Mammary epithelial cell (primary cell): ENCODE data around the gene MPV17.

ENCODE experiments used
- EZH2 ChIP-seq: IDR thresholded peaks from 2 replicates; pipeline ENCODE4 v1.6.1; 2012; ENCODE audit warnings: low read length, inconsistent platforms, borderline replicate concordance
- TF ChIP-seq, protein P1 (sequence below), 2 donors: IDR thresholded peaks in 1 of 2; conservative IDR thresholded peaks in 1 of 2; 2 replicates each; pipeline ENCODE4 v1.5.1; 2011 to 2012; ENCODE audit warnings: inconsistent platforms in 2 of 2, low read length in 2 of 2, mild to moderate bottlenecking in 2 of 2, control low read depth in 1 of 2, low read depth in 1 of 2; ENCODE audit not compliant: insufficient read depth in 1 of 2; ENCODE audit errors: extremely low read depth in 1 of 2

DNA sequence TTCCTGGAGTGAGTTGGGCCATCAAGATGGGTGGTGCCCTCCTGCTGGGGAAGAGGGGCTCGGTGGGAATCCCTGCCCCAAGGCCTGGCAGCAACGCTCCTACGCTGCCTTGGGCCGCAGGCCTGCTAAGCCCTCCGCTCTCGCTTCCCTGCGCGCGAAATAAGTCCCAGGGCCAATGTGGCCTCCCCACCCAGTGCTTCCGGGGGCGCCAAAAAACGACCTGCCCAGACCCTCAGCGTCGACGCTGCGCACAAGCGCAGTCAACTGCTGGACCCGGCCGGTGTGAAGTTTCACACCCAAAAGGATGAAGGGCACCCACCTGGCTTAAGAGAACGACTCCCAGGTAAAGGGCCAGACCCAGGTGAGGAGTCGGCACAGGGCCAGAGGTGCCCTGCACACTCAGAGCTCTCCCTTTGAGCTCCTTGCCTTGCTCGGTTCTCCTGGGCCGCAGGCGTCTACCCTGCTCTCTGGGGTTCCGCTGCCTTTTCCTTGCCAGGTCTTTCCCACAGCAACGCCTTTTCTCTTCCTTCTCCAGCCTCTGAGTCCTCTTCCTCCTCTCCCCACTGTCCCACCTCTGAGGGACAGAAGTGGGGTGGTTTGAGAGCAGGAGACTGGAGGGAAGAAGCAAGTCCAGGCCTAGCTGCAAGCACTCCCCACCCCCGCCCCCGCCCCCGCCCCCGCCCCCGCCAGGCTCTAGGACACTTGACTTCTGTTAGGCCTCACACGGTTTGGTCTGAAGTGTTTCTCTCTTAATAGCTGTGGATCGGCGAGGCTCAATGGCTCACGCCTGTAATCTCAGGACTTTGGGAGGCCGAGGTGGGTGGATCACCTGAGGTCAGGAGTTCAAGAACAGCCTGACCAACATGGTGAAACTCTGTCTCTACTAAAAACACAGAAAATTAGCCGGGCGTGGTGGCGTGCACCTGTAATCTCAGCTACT lies 47.4 kb downstream of the MPV17 start, which contains the start of gene DNAJC5G:
- TF ChIP-seq, protein P1, sequence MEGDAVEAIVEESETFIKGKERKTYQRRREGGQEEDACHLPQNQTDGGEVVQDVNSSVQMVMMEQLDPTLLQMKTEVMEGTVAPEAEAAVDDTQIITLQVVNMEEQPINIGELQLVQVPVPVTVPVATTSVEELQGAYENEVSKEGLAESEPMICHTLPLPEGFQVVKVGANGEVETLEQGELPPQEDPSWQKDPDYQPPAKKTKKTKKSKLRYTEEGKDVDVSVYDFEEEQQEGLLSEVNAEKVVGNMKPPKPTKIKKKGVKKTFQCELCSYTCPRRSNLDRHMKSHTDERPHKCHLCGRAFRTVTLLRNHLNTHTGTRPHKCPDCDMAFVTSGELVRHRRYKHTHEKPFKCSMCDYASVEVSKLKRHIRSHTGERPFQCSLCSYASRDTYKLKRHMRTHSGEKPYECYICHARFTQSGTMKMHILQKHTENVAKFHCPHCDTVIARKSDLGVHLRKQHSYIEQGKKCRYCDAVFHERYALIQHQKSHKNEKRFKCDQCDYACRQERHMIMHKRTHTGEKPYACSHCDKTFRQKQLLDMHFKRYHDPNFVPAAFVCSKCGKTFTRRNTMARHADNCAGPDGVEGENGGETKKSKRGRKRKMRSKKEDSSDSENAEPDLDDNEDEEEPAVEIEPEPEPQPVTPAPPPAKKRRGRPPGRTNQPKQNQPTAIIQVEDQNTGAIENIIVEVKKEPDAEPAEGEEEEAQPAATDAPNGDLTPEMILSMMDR (conservative IDR thresholded peaks at IDR 0.05 in 1 of 2, IDR thresholded peaks at IDR 0.05 in 1 of 2; ENCODE audit: extremely low read depth in 1 of 2, insufficient read depth in 1 of 2, low read depth in 1 of 2, low read length in 2 of 2): no peak
- no peak for TF ChIP-seq EZH2
